ENCODE measurements around the gene SMARCC1.

The SMARCC1 gene

GRCh38 chr3:47634996-47635395, 146.7 kb downstream of the SMARCC1 start:
- no peak for DNase-seq (ENCODE audit: low read depth in 3 of 3)

DNA sequence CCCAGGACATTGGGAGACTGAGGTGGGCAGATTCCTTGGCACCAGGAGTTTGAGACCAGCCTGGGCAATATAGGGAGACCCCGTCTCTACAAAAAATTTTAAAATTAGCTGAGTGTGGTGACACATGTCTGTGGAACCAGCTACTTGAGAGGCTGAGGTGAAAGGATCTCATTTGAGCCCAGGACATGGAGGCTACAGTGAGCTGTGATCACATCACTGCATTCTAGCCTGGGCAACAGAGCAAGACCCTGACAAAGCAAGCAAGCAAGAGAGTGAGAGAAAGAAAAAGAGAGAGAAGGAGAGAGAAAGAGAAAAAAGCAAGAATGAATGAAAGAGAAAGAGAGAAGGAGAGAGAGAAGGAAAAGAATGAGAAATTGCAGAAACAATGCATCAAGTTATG, 150.9 kb downstream of the SMARCC1 start:
- no peak for DNase-seq (ENCODE audit: low read depth in 3 of 3)

DNA sequence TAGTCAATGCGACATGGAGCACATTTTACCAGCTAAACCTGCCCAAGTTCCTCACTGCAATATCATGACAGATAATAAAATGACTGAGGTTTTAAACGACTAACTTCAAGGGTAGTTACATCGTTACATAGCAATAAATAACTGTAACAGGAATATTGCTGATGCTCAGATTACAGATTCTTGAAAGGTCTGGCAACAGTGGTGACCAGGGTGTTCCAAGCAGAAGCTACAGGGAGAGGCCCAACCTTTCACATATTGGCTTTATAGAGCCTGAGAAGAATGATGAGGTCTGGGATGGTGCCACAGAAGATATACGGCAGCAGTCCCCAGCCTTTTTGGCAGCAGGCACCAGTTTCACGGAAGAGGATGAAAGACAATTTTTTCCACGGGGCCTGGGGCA, 151.9 kb downstream of the SMARCC1 start:
- no peak for DNase-seq (ENCODE audit: low read depth in 3 of 3)

- DNase-seq (ENCODE audit: low read depth in 3 of 3), result no peak
These were observed 153.3 kb downstream of the SMARCC1 start for GRCh38 chr3:47628426-47628825.

DNA sequence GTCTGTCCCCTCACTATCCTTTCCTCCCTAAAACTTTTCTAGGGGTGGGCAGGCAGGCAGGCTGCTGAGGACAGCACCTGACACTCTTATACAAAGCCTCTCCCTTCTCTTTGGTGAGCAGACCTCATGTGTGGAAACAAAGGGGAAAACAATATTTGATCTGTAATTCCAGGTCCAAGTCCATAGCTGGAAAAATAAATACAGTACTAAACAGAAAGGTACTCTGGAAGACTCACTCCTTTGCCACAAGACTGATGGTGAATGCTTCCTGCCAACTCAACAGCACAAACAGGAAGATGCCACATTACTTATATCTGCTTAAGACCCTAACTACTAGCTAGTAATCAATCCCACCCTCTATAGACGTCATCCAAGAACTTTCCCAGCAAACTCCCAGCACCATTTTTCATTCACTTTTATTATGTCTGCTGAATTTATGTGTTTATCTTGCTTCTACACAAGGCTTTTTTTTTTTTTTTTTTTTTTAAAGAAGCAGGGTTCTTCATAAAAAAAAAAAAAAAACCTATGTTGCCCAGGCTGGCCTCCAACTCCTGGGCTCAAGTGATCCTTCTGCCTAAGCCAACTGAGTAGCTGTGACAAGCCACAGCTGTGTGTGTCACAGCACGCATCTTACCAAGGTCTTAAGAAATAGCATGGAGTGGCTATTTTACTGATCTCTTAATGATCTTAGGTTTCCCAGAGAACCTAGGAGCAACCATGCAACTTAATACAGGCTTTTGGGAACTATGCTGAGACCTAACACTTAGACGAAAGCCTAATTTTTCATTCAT, 158.8 kb downstream of the SMARCC1 start:
- DNase-seq (ENCODE audit: low read depth in 3 of 3), result no peak

GRCh38 chr3:47617086-47618010, 164.3 kb downstream of the SMARCC1 start:
- DNase-seq (ENCODE audit: low read depth in 3 of 3), result no peak

GRCh38 chr3:47614788-47615187, 166.9 kb downstream of the SMARCC1 start:
- no peak for DNase-seq (ENCODE audit: low read depth in 3 of 3)

DNA sequence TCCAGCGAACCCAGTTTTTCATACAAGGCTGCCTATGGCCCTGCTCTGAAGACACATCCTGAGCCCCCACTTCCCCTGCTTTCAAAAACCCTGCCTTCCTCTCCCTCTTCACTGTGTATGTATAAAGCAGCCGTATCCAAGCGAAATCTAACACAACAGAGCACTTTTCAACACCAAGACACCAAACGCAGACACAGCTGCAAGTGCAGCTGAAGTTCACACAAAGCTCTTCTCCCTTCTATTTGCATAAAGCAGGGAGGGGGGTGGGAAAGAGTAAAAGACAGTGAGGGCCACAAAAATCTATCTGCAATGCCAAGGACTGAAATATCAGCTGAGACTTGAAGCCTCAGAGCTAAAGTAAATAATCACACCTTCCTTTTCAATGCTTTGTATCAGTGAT, 168.0 kb downstream of the SMARCC1 start:
- no peak for DNase-seq (ENCODE audit: low read depth in 3 of 3)

DNA sequence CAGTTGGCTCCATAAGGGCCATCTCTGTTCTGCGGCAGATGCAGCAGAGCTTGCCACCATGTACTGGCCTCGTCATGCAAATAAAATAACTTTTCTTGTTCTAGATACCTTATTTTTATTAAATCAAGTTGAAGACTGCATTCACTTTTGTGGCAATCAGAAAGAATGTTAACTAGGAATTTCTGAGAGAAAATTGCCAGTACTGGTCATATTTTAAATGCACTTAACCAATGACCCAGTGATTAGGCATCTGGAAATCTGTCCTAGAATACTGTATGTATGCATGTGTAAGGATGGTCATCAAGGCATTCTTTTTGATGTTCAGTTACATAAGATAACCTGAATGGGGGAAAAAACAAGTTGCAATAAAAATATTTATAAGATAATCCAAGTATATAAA, 168.8 kb downstream of the SMARCC1 start:
- DNase-seq (ENCODE audit: low read depth in 3 of 3), result no peak

DNA sequence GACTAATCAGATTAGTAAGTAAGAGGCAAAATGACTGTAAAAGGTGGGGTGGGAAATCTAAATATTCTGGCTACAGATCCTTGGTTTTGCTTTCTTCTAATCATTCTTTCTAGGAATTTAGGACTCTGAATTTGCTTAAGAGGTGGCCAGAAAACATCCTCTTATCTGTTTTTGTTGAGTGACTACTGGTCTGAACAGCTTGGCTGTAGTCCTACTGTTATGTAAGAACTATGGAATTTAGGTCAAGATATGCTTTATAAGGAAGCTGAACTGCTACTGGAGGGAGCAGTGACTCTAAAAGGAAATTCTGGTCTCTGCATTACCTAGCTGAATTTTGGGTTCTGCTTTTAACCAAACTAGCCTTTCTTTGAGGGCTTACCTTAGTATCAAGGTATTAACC, 169.5 kb downstream of the SMARCC1 start:
- DNase-seq (ENCODE audit: low read depth in 3 of 3), result no peak

- no peak for DNase-seq (ENCODE audit: low read depth in 3 of 3)
These were observed 170.1 kb downstream of the SMARCC1 start for GRCh38 chr3:47611576-47611975.

DNA sequence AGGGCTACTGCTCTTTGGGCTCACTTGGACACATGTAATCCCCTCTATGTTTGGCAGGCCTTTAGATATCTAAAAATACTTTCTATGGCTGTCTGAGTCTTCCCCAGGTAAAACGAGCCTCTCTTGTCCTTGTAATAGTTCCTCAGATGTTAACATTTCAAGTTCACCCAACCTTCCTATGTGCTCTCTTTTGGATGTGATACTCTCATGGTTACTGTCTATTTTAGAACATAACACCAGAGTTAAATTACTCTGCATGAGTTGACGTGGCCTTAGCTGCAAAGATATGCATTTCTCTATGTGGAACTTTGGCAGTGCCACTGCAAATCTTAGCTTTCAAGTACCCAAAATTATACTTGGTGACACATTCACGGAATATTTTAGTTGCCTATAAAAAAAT, 171.1 kb downstream of the SMARCC1 start:
- no peak for DNase-seq (ENCODE audit: low read depth in 3 of 3)

DNA sequence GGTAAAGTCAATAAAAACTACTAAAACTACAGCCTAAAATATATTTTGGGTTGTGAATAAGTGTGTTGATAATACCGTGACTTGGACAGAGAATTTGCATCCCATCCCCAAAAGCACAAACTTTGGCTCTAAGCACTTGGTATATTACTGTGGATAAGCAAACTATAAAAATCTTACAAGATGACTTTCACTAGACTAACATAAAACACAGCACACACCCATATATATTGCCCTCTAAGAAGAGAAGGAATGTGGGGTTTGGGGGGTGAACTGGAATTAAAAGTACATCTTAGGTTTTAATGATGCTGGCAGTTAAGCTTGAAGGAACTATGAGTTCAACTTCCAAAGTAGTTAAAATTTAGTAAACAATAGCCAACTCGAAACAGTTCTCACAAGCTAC, 174.4 kb downstream of the SMARCC1 start:
- no peak for DNase-seq (ENCODE audit: low read depth in 3 of 3)

GRCh38 chr3:47606165-47606564, 175.5 kb downstream of the SMARCC1 start:
- no peak for DNase-seq (ENCODE audit: low read depth in 3 of 3)

- no peak for DNase-seq (ENCODE audit: low read depth in 3 of 3)
These were observed 176.0 kb downstream of the SMARCC1 start for GRCh38 chr3:47605652-47606051.

DNA sequence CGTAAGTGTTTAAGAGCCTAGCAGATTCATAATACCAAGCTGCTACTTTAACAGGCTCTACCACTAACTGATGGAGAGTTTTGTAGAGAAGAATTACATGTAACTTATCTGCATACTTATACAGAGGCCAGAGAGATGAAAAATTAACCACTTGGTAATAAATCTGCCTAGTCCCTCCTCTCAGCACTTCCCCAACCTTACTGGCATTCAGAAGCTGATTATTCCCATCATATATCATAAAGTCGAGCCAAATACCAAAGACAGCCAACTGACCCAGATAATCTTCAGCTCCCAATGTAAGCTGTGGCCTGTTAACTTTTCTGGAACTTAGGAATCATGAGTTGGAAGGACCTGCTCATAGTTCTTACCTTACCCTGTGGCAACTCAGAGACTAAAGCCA, 177.5 kb downstream of the SMARCC1 start:
- DNase-seq (ENCODE audit: low read depth in 3 of 3), result no peak

- DNase-seq (ENCODE audit: low read depth in 3 of 3), result no peak
These were observed 178.4 kb downstream of the SMARCC1 start for GRCh38 chr3:47603332-47603731.

GRCh38 chr3:47601281-47601680, 180.4 kb downstream of the SMARCC1 start:
- DNase-seq (ENCODE audit: low read depth in 3 of 3), result no peak

DNA sequence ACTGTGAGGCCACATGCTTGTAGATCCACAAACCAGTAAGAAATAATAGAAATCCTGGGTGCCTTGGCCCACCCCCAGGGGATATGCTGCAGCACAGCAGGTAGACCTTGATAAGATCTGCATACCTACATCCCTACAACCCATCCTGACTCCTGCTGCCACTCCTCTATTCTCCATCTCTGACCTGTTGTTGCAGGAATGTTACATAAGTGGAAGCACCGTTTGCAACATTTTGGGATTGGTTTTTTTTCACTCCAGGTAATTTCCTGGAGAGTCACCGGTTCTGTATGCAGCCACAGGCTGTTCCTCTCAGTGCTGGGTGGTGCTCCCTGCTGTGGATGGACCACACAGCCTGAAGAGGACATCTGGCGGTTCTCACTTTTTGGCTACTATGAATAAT, 186.9 kb downstream of the SMARCC1 start:
- no peak for DNase-seq (ENCODE audit: low read depth in 3 of 3)

- no peak for DNase-seq (ENCODE audit: low read depth in 3 of 3)
These were observed 189.5 kb downstream of the SMARCC1 start for GRCh38 chr3:47592066-47592795.

DNA sequence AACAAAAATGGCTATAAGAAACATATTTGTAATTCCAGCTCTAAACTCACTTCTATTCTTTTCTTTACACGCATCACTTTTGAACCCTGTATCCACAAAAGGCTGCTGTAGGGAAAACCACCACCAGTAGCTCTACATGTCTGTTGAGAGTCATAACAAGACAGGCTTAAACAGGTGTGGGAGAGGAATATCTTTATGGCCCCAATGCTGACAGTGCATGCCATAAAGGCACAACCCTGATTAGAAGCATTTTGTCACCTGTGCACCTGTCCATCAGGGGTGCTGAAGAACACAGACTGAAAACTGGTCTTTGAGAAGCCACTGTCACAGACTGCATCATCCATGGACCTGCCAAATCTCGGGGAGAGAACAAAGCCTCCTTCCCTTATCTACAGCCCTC, 191.5 kb downstream of the SMARCC1 start:
- no peak for DNase-seq (ENCODE audit: low read depth in 3 of 3)

DNA sequence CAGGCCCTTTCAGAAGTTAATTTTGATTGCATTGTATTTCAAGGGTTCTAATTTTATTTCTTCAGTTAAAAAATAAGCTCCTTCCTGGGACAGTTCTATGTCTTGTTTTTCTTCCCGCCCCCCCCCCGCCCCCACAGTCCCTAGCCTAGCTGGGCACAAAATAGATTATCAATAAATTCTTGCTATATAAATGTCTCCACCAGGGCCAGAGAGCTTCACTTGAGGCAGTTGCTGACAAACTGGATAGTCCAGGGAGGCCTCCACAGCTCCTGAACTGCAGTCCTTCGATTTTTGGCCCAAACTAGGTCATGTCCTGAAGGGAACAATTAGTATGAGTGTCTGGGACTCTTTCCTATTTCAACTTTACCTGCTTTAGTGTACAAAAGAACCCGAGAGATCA, 193.1 kb downstream of the SMARCC1 start:
- DNase-seq (ENCODE audit: low read depth in 3 of 3), result no peak

All from stimulated activated CD4-positive, alpha-beta T cell treated with anti-CD3 and anti-CD28 coated beads, TNF-alpha, amount 100 ng/mL, for 48 hours (primary cell).